ENCODE data around the gene SERINC3. TPM values are rescaled to one million over a fixed set of nuclear protein-coding genes. Genes with fewer than 3 reads are reported as not detected.

The SERINC3 gene
- total RNA-seq, 1 donor from 2014 or later: 94.3 TPM

- no peak for FAIRE-seq
These were observed 48.5 kb upstream of the SERINC3 start for GRCh38 chr20:44570367-44570766.

DNA sequence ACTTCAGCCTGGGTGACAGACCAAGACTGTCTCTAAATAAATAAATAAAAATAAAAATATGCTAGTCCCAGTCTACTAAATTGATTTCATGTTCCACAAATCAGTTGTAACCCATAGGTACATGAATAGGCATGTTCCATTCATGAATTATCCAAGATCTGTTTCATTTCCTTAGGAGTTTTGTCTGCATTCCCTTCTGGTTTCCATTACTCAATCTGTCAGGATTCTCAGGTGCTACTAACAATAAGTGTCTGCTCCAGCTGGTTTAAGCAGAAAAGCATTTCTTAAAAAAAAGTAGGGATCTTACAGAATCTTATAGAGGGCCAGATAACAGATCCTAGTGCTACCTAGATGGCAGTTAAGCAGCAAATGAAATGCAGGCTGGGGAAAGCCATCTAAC, 44.9 kb upstream of the SERINC3 start:
- Histone ChIP-seq H3K4me1 (ENCODE audit: insufficient read depth, low read length) (peaks cover 4% of the 10 kb centered on the region), H3K27me3 (ENCODE audit: insufficient read depth, low read length) (no peaks in the 10 kb centered on the region), H3K27ac (ENCODE audit: low read depth, low read length) (no peak overlapping the region), H4K20me1 (ENCODE audit: insufficient read depth, low read length) (no peaks in the 10 kb centered on the region), H3K9ac (ENCODE audit: low read length) (no peak overlapping the region), H3K79me2 (ENCODE audit: insufficient read depth, low read length) (no peaks in the 10 kb centered on the region), H3K36me3 (ENCODE audit: insufficient read depth, low read length) (no peaks in the 10 kb centered on the region), H3K4me3 (ENCODE audit: insufficient read depth, low read depth, low read length) (no peak overlapping the region), H2AFZ (ENCODE audit: low read depth, low read length) (no peak overlapping the region), H3K9me3 (ENCODE audit: insufficient read depth, low read depth, low read length) (no peaks in the 10 kb centered on the region), H3K4me2 (ENCODE audit: low read length) (no peak overlapping the region)
- Mint-ChIP-seq H3K4me1 (ENCODE audit: low read depth, unreplicated experiment) (peaks cover 8% of the 10 kb centered on the region), H3K27ac (ENCODE audit: unreplicated experiment) (no peak overlapping the region), H3K4me3 (ENCODE audit: unreplicated experiment) (no peak overlapping the region), H3K27me3 (ENCODE audit: low read depth, unreplicated experiment) (no peaks in the 10 kb centered on the region), H3K36me3 (ENCODE audit: low read depth, unreplicated experiment) (no peaks in the 10 kb centered on the region), H3K9me3 (ENCODE audit: unreplicated experiment) (no peaks in the 10 kb centered on the region)
- DNase-seq (ENCODE audit: low read depth) (no peak), FAIRE-seq (no peak)
- TF ChIP-seq EZH2 (IDR thresholded peaks at IDR 0.05; ENCODE audit: insufficient read depth, low read length): no peak
- TF ChIP-seq, protein P1, sequence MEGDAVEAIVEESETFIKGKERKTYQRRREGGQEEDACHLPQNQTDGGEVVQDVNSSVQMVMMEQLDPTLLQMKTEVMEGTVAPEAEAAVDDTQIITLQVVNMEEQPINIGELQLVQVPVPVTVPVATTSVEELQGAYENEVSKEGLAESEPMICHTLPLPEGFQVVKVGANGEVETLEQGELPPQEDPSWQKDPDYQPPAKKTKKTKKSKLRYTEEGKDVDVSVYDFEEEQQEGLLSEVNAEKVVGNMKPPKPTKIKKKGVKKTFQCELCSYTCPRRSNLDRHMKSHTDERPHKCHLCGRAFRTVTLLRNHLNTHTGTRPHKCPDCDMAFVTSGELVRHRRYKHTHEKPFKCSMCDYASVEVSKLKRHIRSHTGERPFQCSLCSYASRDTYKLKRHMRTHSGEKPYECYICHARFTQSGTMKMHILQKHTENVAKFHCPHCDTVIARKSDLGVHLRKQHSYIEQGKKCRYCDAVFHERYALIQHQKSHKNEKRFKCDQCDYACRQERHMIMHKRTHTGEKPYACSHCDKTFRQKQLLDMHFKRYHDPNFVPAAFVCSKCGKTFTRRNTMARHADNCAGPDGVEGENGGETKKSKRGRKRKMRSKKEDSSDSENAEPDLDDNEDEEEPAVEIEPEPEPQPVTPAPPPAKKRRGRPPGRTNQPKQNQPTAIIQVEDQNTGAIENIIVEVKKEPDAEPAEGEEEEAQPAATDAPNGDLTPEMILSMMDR (IDR thresholded peaks at IDR 0.05; ENCODE audit: insufficient read depth, low read depth, low read length): no peak

More at GRCh38 chr20:44570367-44570766, 48.5 kb upstream of the SERINC3 start:
- H3K9me3 ChIP-seq (ENCODE audit: insufficient read depth, low read depth, low read length): no peaks in the 10 kb centered on the region
- no peak overlapping the region for H2AFZ ChIP-seq (ENCODE audit: low read depth, low read length)
- Mint-ChIP-seq H3K4me3 (ENCODE audit: unreplicated experiment) (no peak overlapping the region), H3K27ac (ENCODE audit: unreplicated experiment) (no peak overlapping the region), H3K9me3 (ENCODE audit: unreplicated experiment) (no peaks in the 10 kb centered on the region), H3K27me3 (ENCODE audit: low read depth, unreplicated experiment) (no peaks in the 10 kb centered on the region), H3K4me1 (ENCODE audit: low read depth, unreplicated experiment) (peaks cover 24% of the 10 kb centered on the region), H3K36me3 (ENCODE audit: low read depth, unreplicated experiment) (no peaks in the 10 kb centered on the region)
- no peaks in the 10 kb centered on the region for H3K79me2 ChIP-seq (ENCODE audit: insufficient read depth, low read length)
- no peaks in the 10 kb centered on the region for H4K20me1 ChIP-seq (ENCODE audit: insufficient read depth, low read length)
- H3K9ac ChIP-seq (ENCODE audit: low read length): no peak overlapping the region
- H3K4me3 ChIP-seq (ENCODE audit: insufficient read depth, low read depth, low read length): no peak overlapping the region
- no peak overlapping the region for H3K4me2 ChIP-seq (ENCODE audit: low read length)
- H3K36me3 ChIP-seq (ENCODE audit: insufficient read depth, low read length): no peaks in the 10 kb centered on the region
- DNase-seq (ENCODE audit: low read depth): no peak
- H3K4me1 ChIP-seq (ENCODE audit: insufficient read depth, low read length): peaks cover 15% of the 10 kb centered on the region
- no peak for TF ChIP-seq EZH2 (IDR thresholded peaks at IDR 0.05; ENCODE audit: insufficient read depth, low read length)
- TF ChIP-seq, protein P1 (IDR thresholded peaks at IDR 0.05; ENCODE audit: insufficient read depth, low read depth, low read length): no peak
- no peaks in the 10 kb centered on the region for H3K27me3 ChIP-seq (ENCODE audit: insufficient read depth, low read length)
- no peak overlapping the region for H3K27ac ChIP-seq (ENCODE audit: low read depth, low read length)

- no peak overlapping the region for H2AFZ ChIP-seq (ENCODE audit: low read depth, low read length)
- no peaks in the 10 kb centered on the region for H3K36me3 Mint-ChIP-seq (ENCODE audit: low read depth, unreplicated experiment)
- no peaks in the 10 kb centered on the region for H3K9me3 Mint-ChIP-seq (ENCODE audit: unreplicated experiment)
- no peaks in the 10 kb centered on the region for H3K79me2 ChIP-seq (ENCODE audit: insufficient read depth, low read length)
- H3K4me1 ChIP-seq (ENCODE audit: insufficient read depth, low read length): no peaks in the 10 kb centered on the region
- FAIRE-seq: no peak
- no peak overlapping the region for H3K27ac ChIP-seq (ENCODE audit: low read depth, low read length)
- no peak overlapping the region for H3K9ac ChIP-seq (ENCODE audit: low read length)
- no peaks in the 10 kb centered on the region for H3K36me3 ChIP-seq (ENCODE audit: insufficient read depth, low read length)
- TF ChIP-seq, protein P1 (IDR thresholded peaks at IDR 0.05; ENCODE audit: insufficient read depth, low read depth, low read length): no peak
- no peak for TF ChIP-seq EZH2 (IDR thresholded peaks at IDR 0.05; ENCODE audit: insufficient read depth, low read length)
- H3K27me3 ChIP-seq (ENCODE audit: insufficient read depth, low read length): no peaks in the 10 kb centered on the region
- no peak overlapping the region for H3K4me3 ChIP-seq (ENCODE audit: insufficient read depth, low read depth, low read length)
- H4K20me1 ChIP-seq (ENCODE audit: insufficient read depth, low read length): no peaks in the 10 kb centered on the region
- H3K9me3 ChIP-seq (ENCODE audit: insufficient read depth, low read depth, low read length): no peaks in the 10 kb centered on the region
- H3K27me3 Mint-ChIP-seq (ENCODE audit: low read depth, unreplicated experiment): no peaks in the 10 kb centered on the region
- H3K4me3 Mint-ChIP-seq (ENCODE audit: unreplicated experiment): no peak overlapping the region
- no peak overlapping the region for H3K4me2 ChIP-seq (ENCODE audit: low read length)
- peaks cover 8% of the 10 kb centered on the region for H3K4me1 Mint-ChIP-seq (ENCODE audit: low read depth, unreplicated experiment)
- DNase-seq (ENCODE audit: low read depth): no peak
- H3K27ac Mint-ChIP-seq (ENCODE audit: unreplicated experiment): no peak overlapping the region
These were observed 44.1 kb upstream of the SERINC3 start for GRCh38 chr20:44566018-44566417.

Measured in astrocyte (in vitro differentiated cells and primary cell).